ENCODE measurements around the gene ARMC2.

ARMC2 gene

DNA sequence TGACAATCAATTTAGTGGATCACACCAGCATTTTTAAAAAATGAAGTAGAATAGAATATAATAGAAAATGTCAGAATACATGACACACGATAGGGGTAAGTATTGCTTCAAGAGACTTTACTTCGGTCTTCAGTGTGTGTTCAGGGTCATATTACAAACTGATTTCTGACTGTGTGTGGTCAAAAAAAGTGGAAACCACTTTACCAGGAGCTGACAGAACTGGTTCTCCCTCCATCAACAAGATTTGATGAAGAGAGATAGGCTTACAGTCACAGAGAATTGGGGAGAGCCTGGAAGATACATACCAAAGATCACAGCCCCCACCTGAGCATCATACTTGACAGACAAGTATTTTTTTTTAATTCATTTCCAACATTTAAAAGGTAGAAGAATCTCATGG, 21.7 kb downstream of the ARMC2 start:
- DNase-seq (ENCODE audit: low read depth in 2 of 2) = no peak
- TF ChIP-seq, protein P1, sequence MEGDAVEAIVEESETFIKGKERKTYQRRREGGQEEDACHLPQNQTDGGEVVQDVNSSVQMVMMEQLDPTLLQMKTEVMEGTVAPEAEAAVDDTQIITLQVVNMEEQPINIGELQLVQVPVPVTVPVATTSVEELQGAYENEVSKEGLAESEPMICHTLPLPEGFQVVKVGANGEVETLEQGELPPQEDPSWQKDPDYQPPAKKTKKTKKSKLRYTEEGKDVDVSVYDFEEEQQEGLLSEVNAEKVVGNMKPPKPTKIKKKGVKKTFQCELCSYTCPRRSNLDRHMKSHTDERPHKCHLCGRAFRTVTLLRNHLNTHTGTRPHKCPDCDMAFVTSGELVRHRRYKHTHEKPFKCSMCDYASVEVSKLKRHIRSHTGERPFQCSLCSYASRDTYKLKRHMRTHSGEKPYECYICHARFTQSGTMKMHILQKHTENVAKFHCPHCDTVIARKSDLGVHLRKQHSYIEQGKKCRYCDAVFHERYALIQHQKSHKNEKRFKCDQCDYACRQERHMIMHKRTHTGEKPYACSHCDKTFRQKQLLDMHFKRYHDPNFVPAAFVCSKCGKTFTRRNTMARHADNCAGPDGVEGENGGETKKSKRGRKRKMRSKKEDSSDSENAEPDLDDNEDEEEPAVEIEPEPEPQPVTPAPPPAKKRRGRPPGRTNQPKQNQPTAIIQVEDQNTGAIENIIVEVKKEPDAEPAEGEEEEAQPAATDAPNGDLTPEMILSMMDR (IDR thresholded peaks at IDR 0.05; ENCODE audit: low read depth, low read length) = no peak
- no peak overlapping the region for H3K4me3 ChIP-seq (replicated peaks in 1 of 2; ENCODE audit: low read depth in 2 of 2, low read length in 2 of 2)

DNA sequence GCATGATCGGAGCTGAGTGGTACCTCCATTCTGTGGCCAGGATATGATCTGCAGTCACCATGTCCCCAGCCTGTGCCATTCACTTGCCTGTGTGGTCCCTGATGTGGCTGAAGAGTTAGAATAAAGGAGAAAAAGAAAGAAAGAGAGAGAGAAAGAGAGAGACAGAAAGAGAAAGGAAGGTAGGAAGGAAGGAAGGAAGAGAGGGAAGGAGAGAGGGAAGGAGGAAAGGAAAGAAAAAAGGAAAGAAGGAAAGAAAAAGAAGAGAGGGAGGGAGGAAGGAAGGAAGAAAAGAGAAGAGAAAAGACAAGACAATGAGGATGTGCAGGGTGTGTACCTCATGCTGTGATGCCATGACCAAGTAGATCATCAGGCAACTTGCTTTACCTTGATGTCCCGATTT, 22.1 kb downstream of the ARMC2 start:
- TF ChIP-seq, protein P1 (IDR thresholded peaks at IDR 0.05; ENCODE audit: low read depth, low read length) = no peak
- no peak for DNase-seq (ENCODE audit: low read depth in 2 of 2)
- H3K4me3 ChIP-seq (replicated peaks in 1 of 2; ENCODE audit: low read depth in 2 of 2, low read length in 2 of 2) = no peak overlapping the region

DNA sequence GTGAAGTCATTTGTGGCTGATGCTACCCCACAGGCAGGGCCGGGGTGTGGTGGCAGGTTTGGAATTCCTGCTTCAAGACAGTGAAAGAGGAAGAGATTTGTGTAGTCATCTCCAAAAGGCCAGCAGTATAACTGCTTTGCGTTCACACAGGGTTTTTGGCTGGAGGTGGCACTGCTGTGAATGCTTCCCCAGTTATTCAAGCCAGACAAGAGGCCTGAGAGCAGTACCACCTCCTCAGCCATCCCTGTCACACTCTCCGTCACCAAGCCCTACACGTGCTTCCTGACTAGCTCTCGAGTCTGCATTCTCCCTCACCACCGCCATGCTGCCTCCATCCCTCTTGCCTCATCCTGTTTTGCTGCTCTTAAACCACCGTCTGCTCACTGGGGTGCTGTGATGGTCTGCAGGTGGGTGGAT, 23.9 kb downstream of the ARMC2 start:
- no peak overlapping the region for H3K4me3 ChIP-seq (replicated peaks in 1 of 2; ENCODE audit: low read depth in 2 of 2, low read length in 2 of 2)
- TF ChIP-seq, protein P1 (IDR thresholded peaks at IDR 0.05; ENCODE audit: low read depth, low read length) = no peak
- no peak for DNase-seq (ENCODE audit: low read depth in 2 of 2)

DNA sequence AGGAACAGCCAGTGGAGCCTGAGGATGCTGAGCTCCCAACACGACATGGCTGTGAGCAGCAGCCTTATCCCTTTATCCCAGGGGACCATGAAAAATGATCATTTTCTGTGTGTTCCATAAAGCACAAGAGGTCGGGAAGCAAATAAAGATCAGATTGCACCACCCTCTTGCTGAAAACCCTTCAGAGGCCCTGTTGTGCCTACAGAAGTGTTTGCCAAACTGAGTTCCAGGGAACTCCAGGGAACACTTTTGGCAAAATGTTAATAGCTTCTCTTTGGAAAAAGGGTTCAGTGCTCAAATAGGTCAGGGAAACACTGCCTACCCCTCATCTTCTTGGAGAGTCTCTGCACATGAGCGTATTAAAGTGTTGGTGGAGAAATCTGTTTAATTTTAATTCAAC, 24.4 kb downstream of the ARMC2 start:
- TF ChIP-seq, protein P1 (IDR thresholded peaks at IDR 0.05; ENCODE audit: low read depth, low read length) = no peak
- no peak overlapping the region for H3K4me3 ChIP-seq (replicated peaks in 1 of 2; ENCODE audit: low read depth in 2 of 2, low read length in 2 of 2)
- no peak for DNase-seq (ENCODE audit: low read depth in 2 of 2)

DNA sequence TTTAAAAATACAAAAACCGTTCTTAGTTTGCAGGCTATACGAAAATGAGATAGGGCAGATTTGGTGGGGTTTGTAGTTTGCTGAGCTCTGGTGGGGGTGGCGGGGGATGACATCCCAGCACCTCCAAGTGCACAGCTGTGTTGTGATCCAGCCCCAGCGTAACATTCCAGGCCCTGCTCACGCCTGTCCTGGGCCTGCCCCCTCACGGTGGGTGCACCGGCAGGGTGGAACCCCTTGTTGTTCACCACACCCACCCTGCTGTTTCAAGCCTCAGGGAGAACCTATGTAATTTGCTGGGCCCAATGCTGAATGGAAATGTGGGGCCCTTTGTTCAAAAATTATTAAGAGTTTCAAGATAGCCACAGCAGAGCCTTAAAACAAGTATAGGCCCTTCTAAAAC, 25.0 kb downstream of the ARMC2 start:
- TF ChIP-seq, protein P1 (IDR thresholded peaks at IDR 0.05; ENCODE audit: low read depth, low read length) = no peak
- H3K4me3 ChIP-seq (replicated peaks in 1 of 2; ENCODE audit: low read depth in 2 of 2, low read length in 2 of 2) = no peak overlapping the region
- no peak for DNase-seq (ENCODE audit: low read depth in 2 of 2)

DNA sequence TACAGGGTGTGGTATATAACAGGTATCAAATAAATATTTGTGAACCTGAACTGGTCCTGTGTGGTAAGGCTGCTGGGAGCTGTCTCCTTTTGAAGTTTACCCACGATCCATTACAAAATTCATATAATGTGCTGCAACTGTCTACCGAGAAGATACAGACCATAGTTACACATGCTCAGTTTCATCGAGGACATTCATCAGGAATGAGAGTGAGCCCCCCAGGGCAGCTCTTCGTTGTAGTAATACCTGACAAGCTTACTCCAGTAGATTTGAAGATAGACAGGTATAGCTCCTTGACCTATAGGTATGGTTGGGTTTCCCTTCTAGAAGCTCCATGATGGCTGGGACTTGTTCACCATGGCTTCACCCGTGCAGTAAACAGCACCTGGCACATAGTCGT, 25.7 kb downstream of the ARMC2 start:
- DNase-seq (ENCODE audit: low read depth in 2 of 2) = no peak
- no peak overlapping the region for H3K4me3 ChIP-seq (replicated peaks in 1 of 2; ENCODE audit: low read depth in 2 of 2, low read length in 2 of 2)
- TF ChIP-seq, protein P1 (IDR thresholded peaks at IDR 0.05; ENCODE audit: low read depth, low read length) = no peak

DNA sequence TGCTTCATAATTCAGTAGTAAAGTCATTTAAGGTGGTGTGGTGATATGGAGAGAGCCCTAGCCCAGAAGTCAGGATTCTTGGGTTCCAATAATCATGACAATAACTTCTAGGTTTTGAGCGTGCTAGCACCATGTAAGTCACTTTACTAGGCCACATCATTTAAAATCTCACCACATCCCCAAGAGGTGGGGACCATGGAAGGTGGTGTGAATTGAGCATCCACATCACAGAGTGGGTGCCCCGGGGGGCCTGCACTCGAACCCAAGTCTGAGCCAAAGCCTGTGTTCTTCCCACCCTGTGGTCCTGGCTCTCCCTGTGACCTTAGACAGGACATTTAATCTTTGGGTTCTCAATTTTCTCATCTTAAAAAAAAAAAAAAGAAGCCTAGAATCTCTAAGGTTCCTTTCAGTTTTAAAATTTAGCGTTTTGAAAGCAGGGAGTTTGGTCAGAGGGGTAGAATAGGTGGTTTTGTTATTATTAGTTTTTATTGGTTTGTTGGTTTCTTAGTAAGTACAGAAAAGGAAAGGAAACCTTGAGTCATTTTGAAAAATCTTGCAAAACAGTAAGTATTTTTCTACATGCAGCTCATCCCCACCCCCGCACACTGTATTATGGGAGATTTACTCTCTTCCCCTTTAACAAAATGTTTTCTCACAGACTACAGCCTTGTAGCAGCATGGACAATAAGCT, 26.4 kb downstream of the ARMC2 start:
- H3K4me3 ChIP-seq (replicated peaks in 1 of 2; ENCODE audit: low read depth in 2 of 2, low read length in 2 of 2) = peak overlapping the region in 1 of 2 donors; percentile 3
- DNase-seq (ENCODE audit: low read depth in 2 of 2) = peak; percentile 76 to 87
- TF ChIP-seq, protein P1 (IDR thresholded peaks at IDR 0.05; ENCODE audit: low read depth, low read length) = no peak

All from cardiac fibroblast (primary cell).